GM21529 (cell line): ENCODE measurements around the gene WNT8A.

Experiments
- ATAC-seq: cut with Tn5 transposase; IDR thresholded peaks from one replicate; pipeline ENCODE4 v1.9.1; 2021; ENCODE audit not compliant: unreplicated experiment

Gene WNT8A

GRCh38 chr5:138082033-138082432, 1.8 kb upstream of the WNT8A start:
- ATAC-seq: no peak

GRCh38 chr5:138091685-138092084, 7.9 kb downstream of the WNT8A start:
- ATAC-seq: no peak

GRCh38 chr5:138092301-138092700, 8.5 kb downstream of the WNT8A start:
- ATAC-seq: no peak

- no peak for ATAC-seq
These were observed 9.2 kb downstream of the WNT8A start for GRCh38 chr5:138093036-138093435.

GRCh38 chr5:138095100-138095907, 11.5 kb downstream of the WNT8A start:
- ATAC-seq: no peak

- ATAC-seq: no peak
These were observed 12.5 kb downstream of the WNT8A start for GRCh38 chr5:138096363-138096762.

- ATAC-seq: no peak
These were observed 13.4 kb downstream of the WNT8A start for GRCh38 chr5:138096997-138097828.

- ATAC-seq: no peak
These were observed 18.9 kb downstream of the WNT8A start for GRCh38 chr5:138102454-138103318.

GRCh38 chr5:138103319-138103637, 19.4 kb downstream of the WNT8A start:
- ATAC-seq: no peak

GRCh38 chr5:138105709-138106108, 21.9 kb downstream of the WNT8A start:
- ATAC-seq: no peak

GRCh38 chr5:138107213-138107612, 23.4 kb downstream of the WNT8A start:
- no peak for ATAC-seq

- ATAC-seq: no peak
These were observed 25.8 kb downstream of the WNT8A start for GRCh38 chr5:138109463-138110265.

- no peak for ATAC-seq
These were observed 26.6 kb downstream of the WNT8A start for GRCh38 chr5:138110266-138110963.

GRCh38 chr5:138111181-138111580, 27.3 kb downstream of the WNT8A start:
- ATAC-seq: no peak

GRCh38 chr5:138111937-138112336, 28.1 kb downstream of the WNT8A start:
- no peak for ATAC-seq

- ATAC-seq: no peak
These were observed 31.4 kb downstream of the WNT8A start for GRCh38 chr5:138115254-138115653.

- ATAC-seq: no peak
These were observed 44.5 kb downstream of the WNT8A start for GRCh38 chr5:138128334-138128733.

- no peak for ATAC-seq
These were observed 45.5 kb downstream of the WNT8A start for GRCh38 chr5:138129347-138129746.

- ATAC-seq: no peak
These were observed 48.7 kb downstream of the WNT8A start for GRCh38 chr5:138132543-138132942.
